T47D (cell line): ENCODE data around the gene SKAP2.

Source experiments
- DNase-seq, 2 experiments: peaks; one replicate each; pipeline versions ENCODE4 v3.0.0 to v3.0.0-alpha.2; 2011 to 2012; ENCODE audit warnings: low read depth in 1 of 2, low spot score in 1 of 2
- JUND ChIP-seq: IDR thresholded peaks from 2 replicates; pipeline ENCODE4 v1.6.1; 2012; ENCODE audit warnings: low read depth
- in situ Hi-C: cut with HindIII; loops from 2 replicates; pipeline ENCODE4 v1.10.0; 2016; ENCODE audit warnings: low sequenced_read_pairs, low pct_unique_long_range_greater_than_20kb

Gene SKAP2

DNA sequence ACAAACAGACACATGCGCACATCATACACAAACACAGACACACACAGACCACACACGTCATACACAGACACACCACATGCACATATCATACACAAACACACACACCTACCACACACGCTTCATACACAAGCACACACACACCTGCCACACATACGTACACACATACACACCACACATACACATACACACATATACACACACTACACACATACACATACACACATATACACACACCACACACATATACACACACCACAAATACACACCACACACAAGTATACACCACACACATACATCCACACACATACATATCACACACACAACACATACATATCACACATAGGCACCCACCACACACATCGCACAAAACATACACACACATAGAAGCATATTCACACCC, 224.7 kb downstream of the SKAP2 start:
- TF ChIP-seq JUND = no peak
- DNase-seq = no peak
- in situ Hi-C loops = no loop called here

DNA sequence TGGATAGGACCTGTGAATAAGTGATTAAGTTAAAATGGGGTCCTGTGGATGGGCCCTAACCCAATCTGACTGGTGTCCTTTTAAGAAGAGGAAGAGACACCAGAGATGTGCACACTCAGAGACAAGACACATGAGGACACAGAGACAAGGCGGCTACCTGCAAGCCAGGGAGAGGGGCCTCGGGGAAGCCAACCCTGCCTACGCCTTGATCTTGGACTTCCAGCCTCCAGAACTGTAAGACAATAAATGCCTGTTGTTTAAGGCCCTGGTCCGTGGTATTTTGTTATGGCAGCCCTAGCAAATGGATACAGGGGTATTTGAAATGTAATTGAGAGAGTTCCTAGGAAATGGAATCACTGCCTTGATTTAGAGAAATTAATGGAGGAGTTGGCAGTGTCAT, 225.3 kb downstream of the SKAP2 start:
- in situ Hi-C loops = no loop called here
- TF ChIP-seq JUND = no peak

DNA sequence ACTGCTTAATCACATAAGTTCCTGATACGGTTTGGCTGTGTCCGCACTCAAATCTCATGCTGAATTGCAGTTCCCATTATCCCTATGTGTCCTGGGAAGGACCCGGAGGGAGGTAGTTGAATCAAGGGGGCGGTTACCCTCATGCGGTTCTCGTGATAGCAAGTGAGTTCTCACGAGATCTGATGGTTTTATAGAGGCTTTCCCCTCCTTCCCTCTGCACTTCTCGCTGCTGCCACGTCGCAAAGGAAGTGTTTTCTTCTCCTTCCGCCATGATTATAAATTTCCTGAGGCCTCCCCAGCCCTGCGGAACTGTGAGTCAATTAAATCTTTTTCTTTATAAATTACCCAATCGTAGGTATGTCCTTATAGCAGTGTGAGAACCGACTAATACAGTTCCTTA, 226.2 kb downstream of the SKAP2 start:
- in situ Hi-C loops = no loop called here
- TF ChIP-seq JUND = no peak
- no peak for DNase-seq

More for the DNA sequence above, 225.3 kb downstream of the SKAP2 start:
- DNase-seq = no peak

DNA sequence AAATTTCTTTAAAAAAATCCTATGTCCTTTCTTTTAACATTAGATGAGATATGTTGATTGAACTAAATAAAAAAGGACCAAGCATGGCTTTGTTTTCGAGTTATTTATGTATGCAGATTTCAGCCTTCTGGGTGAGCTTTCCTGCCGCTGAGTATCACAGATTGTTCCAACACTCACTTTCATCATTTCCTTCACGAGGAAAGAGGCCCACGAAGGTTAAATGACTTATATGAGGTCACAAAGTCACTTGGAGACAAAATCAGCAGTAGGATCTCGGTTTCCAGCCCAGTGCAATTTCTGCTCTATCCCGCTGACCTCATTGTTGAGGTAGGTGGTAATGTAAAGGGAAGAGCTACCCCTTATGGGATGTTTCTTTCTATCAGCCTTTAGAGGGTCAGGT, 226.8 kb downstream of the SKAP2 start:
- no peak for TF ChIP-seq JUND
- no peak for DNase-seq
- in situ Hi-C loops = no loop called here

DNA sequence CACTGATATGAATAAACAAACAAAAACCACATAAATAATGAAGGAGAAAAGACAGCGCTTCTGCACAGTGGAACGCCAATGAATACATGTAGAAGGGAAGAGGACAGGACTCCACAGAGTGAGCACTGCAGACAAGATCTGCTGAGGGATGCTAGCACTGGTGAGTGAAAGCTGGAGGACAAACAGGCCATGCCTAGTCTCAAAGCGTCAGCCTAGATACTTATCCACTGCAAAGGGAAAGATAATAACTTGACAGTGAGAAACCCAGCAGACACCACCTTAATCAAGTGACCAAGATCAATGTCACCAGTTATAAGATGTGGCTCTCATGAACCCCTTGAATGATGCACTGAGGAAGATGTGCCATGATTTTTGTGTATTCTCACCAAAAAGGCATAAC, 227.6 kb downstream of the SKAP2 start:
- in situ Hi-C loops = no loop called here
- no peak for DNase-seq
- no peak for TF ChIP-seq JUND

DNA sequence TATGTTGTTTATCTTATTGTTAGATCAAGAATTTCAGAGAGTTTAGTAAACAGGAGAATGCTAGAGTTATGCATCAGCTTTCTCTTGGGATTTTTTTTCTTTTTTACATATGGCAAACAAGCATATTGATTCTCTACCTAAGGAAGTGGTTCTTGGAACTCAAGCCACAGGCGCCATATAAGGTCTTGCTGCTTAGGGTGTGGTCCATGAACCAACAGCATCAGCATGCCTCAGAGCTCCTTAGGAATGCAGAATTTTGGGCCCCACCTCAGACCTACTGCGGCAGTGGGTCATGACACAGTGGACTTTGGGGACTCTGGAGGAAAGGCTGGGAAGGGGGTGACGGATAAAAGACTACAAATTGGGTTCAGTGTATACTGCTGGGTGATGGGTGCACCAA, 230.8 kb downstream of the SKAP2 start:
- in situ Hi-C loops = no loop called here
- DNase-seq = no peak
- no peak for TF ChIP-seq JUND

DNA sequence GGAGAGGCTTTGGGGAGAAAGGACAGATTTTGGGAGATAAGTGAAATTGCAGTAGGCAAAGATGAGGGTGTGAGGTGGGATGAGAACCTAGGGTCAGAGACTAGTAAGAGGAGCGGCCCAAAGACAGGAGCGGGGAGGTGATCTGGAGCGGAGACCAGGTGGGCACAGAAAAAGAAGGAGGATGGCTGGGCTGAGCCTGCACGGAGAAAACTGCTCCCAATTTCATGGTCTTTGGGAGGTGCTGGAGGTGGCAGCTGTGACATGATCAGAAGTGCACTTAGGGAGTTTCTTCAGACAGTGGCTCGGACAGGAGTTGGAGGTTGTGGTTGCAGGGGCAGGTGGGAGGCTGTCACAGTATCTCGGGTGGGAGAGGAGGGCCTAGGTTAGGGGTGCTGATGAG, 232.8 kb downstream of the SKAP2 start:
- DNase-seq = no peak
- no peak for TF ChIP-seq JUND
- in situ Hi-C loops = no loop called here

DNA sequence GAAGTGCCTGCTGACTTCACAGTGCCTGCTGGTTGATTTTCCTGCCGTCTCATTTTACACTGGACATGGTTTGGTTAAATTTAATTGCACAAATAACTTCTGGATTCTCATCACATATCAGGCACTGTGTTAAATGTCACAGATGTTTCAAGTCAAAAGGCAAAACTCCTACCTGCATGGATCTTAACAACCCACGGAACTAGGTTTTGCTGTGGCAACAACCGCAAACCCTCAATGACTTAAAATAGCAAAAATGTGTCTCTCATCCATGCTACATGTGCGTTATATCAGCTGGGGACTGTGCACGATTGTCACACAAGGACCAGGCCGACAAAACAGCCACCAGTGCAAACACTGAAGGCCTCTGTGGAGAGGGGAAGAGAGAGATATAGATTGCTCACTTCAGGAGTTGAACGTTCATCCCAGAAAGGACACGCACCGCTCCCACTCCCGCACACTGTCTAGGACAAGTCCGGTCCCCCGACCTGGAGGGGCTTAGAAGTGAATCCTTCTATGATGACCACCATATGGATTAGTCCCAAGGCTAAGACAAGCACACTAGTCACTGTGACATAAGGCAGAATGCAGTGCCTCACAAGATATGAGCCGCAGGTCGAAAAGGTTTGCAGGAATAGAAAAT, 233.3 kb downstream of the SKAP2 start:
- in situ Hi-C loops = no loop called here

DNA sequence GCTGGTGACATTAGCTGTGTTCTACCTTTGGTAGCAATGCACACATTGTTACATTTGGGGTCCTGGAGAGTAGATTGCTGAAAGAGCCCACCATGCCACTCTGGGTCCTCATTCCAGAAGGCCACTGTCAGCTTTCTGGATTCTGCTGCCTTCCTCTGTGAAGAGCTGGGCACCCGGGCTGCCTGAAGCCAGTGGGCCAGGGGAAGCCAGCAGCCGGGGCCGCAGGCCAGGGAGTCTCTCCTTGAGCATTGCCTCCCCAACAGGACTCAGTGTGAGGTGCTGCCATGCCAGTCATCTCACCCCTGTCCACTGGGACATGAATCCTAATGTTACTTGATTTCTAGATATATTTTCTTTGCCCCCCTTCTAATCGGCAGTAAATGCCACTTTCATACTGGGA, 234.0 kb downstream of the SKAP2 start:
- in situ Hi-C loops = no loop called here
- no peak for DNase-seq
- no peak for TF ChIP-seq JUND

More for the DNA sequence above, 233.3 kb downstream of the SKAP2 start:
- DNase-seq = no peak
- TF ChIP-seq JUND = no peak

DNA sequence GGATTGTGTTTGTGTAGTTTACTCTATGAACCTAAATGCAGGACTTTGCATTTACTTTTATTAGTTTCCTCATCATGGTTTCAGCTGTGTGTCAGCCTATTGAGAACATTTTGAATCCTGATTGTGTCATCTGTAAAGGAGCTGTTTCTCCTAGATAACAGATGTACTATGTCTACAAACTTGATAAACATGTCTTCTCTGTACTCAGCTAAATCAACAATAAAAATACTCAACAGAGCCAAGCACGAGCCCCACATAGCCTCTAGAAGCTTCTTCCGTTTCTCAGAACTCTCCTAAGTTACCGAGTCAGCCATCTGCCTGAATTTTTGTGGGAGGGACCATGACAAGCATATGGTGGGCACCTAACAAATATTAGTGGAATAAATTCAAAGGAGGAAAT, 234.7 kb downstream of the SKAP2 start:
- no peak for TF ChIP-seq JUND
- in situ Hi-C loops = no loop called here
- no peak for DNase-seq

DNA sequence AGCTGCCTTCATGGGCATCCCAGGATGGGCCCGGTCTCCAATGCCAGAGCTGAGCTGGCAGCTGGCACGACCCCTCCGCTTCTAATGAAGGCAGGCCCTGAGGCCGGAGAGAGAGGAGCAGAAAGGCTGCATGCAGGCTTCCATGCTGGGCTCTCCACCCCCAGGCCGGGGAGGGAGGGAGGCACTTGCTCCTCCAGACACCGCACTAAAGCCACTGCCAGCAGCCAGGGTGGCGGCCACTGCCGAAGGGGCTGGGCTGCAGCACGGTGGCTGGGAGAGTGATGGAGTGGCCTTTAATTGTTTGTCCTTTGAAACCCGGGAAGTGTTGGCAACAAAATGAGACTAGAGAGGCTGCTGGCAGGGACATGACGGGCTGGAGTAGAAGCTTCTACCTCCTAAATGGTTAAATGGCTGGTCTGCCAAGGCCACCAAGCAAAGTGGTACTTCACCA, 236.5 kb downstream of the SKAP2 start:
- TF ChIP-seq JUND = no peak
- in situ Hi-C loops = no loop called here
- DNase-seq = no peak

DNA sequence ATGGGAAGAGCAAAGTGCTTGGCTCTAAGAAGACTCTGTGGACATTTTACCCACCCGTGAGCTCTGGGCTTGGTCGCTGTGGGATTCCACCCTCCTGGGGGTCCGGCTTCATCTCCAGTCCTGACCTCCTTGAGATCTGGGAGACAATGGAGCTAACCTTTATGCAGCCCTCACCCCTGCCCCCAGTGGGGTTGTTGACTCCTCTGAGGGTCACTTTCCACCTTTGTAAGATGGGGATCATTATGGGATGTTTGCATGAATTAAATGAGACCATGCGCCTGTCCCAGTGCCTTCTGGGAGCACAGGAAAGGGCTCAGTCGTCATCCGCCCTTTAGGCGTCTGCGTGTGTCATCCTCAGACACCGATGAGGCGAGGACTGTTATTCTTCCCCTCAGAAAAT, 237.2 kb downstream of the SKAP2 start:
- no peak for DNase-seq
- no peak for TF ChIP-seq JUND
- in situ Hi-C loops = no loop called here

DNA sequence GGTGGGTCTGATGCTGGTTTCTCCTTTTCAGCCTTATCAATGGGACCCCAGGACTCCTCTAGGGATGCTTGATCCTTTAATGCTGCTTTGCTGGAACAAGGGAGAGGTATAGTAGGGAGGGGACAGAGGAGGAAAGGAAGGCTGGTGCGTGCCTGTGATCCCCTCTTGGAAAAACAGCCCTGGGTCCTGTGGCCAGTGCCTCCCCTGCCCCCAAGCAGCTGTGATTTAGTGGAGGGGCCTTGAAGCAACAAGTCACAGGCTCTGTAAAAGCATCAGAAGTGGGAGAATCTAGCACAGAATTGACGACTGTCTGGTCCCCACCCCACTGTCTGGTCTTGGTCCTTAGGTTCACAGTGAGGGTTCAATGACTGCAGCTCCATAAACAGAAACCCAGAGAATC, 237.7 kb downstream of the SKAP2 start:
- no peak for TF ChIP-seq JUND
- in situ Hi-C loops = no loop called here
- no peak for DNase-seq

DNA sequence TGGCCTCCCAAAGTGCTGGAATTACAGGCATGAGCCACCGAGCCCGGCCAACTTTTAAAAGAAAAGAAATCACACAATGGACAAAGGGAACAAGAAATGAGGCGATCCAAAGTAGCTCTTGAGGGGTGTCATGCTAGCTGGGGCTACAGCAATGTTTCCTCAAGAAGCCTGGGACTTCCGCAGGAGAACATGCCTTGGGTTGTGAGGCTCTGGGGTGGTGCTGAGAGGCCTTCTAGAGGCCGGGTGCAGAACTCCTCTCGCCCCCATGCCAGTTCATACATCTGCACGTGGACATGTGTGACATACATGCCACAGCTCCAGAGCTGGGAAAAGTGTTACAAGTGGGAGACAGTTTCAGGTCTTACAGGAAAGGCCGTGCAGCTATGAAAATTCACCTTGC, 238.2 kb downstream of the SKAP2 start:
- TF ChIP-seq JUND = no peak
- in situ Hi-C loops = no loop called here
- no peak for DNase-seq

DNA sequence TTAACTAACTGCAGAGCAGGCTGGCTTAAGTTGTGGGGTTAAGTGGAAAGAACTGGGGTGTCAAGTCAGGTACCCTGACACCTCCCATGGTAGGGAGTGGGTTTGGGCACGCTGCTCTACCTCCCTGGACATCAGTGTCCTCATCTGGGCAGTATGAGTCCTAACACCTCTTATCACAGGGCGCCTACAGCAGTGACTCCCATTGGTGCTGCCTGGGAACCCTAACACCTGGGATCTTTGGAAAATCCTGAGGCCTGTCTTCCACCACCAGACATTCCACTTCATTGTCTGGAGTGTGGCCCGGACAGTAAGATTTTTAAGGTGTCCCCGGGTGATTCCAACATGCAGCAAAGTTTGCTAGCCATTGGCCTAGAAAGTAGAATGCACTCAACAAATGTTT, 239.1 kb downstream of the SKAP2 start:
- no peak for DNase-seq
- in situ Hi-C loops = no loop called here
- no peak for TF ChIP-seq JUND
